Measurements from ENCODE around the gene CFAP44. TPM values are rescaled to one million over a fixed set of nuclear protein-coding genes. Genes with fewer than 3 reads are reported as not detected.
"Not testable (repeated sequence)": the region's sequence is repeated elsewhere in the genome, so short reads cannot be mapped to it uniquely, and the experiment has no call there.

CFAP44 gene
- total and polyA plus RNA-seq, 2 of the 13 experiments (the other 11 are each of a cell fraction or from before 2014, with no cell fraction given) = 1.7 to 4.7 TPM

DNA sequence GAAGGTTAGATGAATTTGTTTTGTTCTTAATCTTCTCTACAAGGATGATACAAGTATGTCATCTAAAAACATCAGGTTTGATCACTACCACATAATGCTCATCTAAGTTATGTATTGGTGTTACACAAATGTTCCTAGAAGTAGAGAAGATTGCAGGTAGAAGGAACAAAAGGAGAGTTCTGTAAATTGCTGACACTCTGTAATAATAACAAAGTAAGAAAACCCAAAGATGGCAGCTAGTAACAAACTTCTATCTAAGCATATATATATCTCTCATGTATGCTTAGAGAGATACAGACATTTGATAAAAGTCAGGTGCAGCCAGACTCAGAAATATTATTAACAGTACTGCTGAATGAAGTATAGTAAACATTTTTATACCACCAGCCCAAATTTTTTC lies 20.2 kb upstream of the CFAP44 start:
- Histone ChIP-seq H3K4me2 (ENCODE audit: low read depth, low read length) (no peak overlapping the region), H3K9ac (ENCODE audit: insufficient read depth, low read depth, low read length) (no peak overlapping the region), H3K9me3 (ENCODE audit: low read length) (no peaks in the 10 kb centered on the region), H3K4me3 (replicated peaks in 1 of 3; ENCODE audit: insufficient read depth in 1 of 3, low read depth in 2 of 3, low read length in 3 of 3) (no peak overlapping the region), H3K36me3 (replicated peaks in 1 of 2; ENCODE audit: control insufficient read depth in 1 of 2, insufficient read depth in 2 of 2, low read length in 2 of 2) (peaks cover 0 to 24% of the 10 kb centered on the region in 2 experiments), H3K4me1 (ENCODE audit: insufficient read depth, low read length) (no peaks in the 10 kb centered on the region), H4K20me1 (ENCODE audit: insufficient read depth, low read length) (no peaks in the 10 kb centered on the region), H3K27ac (ENCODE audit: extremely low read length, insufficient read depth, low read length) (no peak overlapping the region), H3K27me3 (ENCODE audit: control insufficient read depth in 1 of 2, insufficient read depth in 2 of 2, low read length in 2 of 2) (no peaks in the 10 kb centered on the region), H3K79me2 (ENCODE audit: insufficient read depth, low read length) (no peaks in the 10 kb centered on the region), H2AFZ (ENCODE audit: low read length) (no peak overlapping the region)
- BruUV-seq (replicated peaks) = no TSS peak
- no peak for DNase-seq (ENCODE audit: low spot score)
- intact Hi-C loops (cut with micrococcal nuclease; ENCODE audit: unreplicated experiment) = no loop called here
- ChIA-PET POLR2A (no interaction called here), CTCF (ENCODE audit: low intra/inter-chr PET ratio, low total read pairs) (no interaction called here)
- no peak for FAIRE-seq
- in situ Hi-C loops (cut with HindIII; ENCODE audit: extremely low pct_ligation_motif_present, low pct_unique_long_range_greater_than_20kb) = no loop called here
- TF ChIP-seq MAFK (conservative IDR thresholded peaks at IDR 0.05 in 1 of 2, IDR thresholded peaks at IDR 0.05 in 1 of 2; ENCODE audit: low read length in 2 of 2) = peak; percentile 20 to 67; a peak in 2 of 4 replicates
- TF ChIP-seq ZNF3 (CRISPR knock-in tag; IDR thresholded peaks at IDR 0.05) = no peak
- peak; percentile 57 for TF ChIP-seq MAFF (IDR thresholded peaks at IDR 0.05; ENCODE audit: low read depth, low read length)
- no peak for ATAC-seq

DNA sequence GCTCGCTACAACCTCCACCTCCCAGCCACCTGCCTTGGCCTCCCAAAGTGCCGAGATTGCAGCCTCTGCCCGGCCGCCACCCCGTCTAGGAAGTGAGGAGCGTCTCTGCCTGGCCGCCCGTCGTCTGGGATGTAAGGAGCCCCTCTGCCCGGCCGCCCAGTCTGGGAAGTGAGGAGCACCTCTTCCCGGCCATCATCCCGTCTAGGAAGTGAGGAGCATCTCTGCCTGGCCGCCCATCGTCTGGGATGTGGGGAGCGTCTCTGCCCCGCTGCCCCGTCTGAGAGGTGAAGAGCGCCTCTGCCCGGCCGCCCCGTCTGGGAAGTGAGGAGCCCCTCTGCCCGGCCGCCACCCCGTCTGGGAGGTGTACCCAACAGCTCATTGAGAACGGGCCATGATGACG lies 17.3 kb upstream of the CFAP44 start:
- H3K79me2 ChIP-seq (ENCODE audit: insufficient read depth, low read length); H2AFZ ChIP-seq (ENCODE audit: low read length); BruUV-seq (replicated peaks); ATAC-seq; H3K9me3 ChIP-seq (ENCODE audit: low read length); H3K27me3 ChIP-seq (ENCODE audit: control insufficient read depth in 1 of 2, insufficient read depth in 2 of 2, low read length in 2 of 2); H3K27ac ChIP-seq (ENCODE audit: extremely low read length, insufficient read depth, low read length); H3K4me2 ChIP-seq (ENCODE audit: low read depth, low read length); DNase-seq (ENCODE audit: low spot score); H3K9ac ChIP-seq (ENCODE audit: insufficient read depth, low read depth, low read length); POLR2A ChIA-PET; H3K4me3 ChIP-seq (replicated peaks in 1 of 3; ENCODE audit: insufficient read depth in 1 of 3, low read depth in 2 of 3, low read length in 3 of 3); H3K4me1 ChIP-seq (ENCODE audit: insufficient read depth, low read length); intact Hi-C loops (cut with micrococcal nuclease; ENCODE audit: unreplicated experiment); H4K20me1 ChIP-seq (ENCODE audit: insufficient read depth, low read length); in situ Hi-C loops (cut with HindIII; ENCODE audit: extremely low pct_ligation_motif_present, low pct_unique_long_range_greater_than_20kb); FAIRE-seq: not testable (repeated sequence)
- H3K36me3 ChIP-seq (replicated peaks in 1 of 2; ENCODE audit: control insufficient read depth in 1 of 2, insufficient read depth in 2 of 2, low read length in 2 of 2) = peaks cover 2 to 25% of the 10 kb centered on the region in 2 experiments
- CTCF ChIA-PET (ENCODE audit: low intra/inter-chr PET ratio, low total read pairs) = interaction anchor here (0.6 kb wide), 1 partner anchor 287 kb away, joined by 3 read pairs; the partner anchor contains the start of gene NAA50
- WGBS (ENCODE audit: low lambda C conversion rate) = 100% methylated on average over 11 of the region's 27 CpGs

- ATAC-seq (no peak), DNase-seq (ENCODE audit: low spot score) (no peak), FAIRE-seq (no peak)
- no peaks in the 10 kb centered on the region for H3K4me1 ChIP-seq (ENCODE audit: insufficient read depth, low read length)
- H3K27ac ChIP-seq (ENCODE audit: extremely low read length, insufficient read depth, low read length) = no peak overlapping the region
- intact Hi-C loops (cut with micrococcal nuclease; ENCODE audit: unreplicated experiment) = no loop called here
- H3K4me3 ChIP-seq (replicated peaks in 1 of 3; ENCODE audit: insufficient read depth in 1 of 3, low read depth in 2 of 3, low read length in 3 of 3) = no peak overlapping the region
- no peak overlapping the region for H3K9ac ChIP-seq (ENCODE audit: insufficient read depth, low read depth, low read length)
- H3K27me3 ChIP-seq (ENCODE audit: control insufficient read depth in 1 of 2, insufficient read depth in 2 of 2, low read length in 2 of 2) = no peaks in the 10 kb centered on the region
- BruUV-seq (replicated peaks) = no TSS peak
- no peaks in the 10 kb centered on the region for H3K9me3 ChIP-seq (ENCODE audit: low read length)
- no peak overlapping the region for H3K4me2 ChIP-seq (ENCODE audit: low read depth, low read length)
- H3K36me3 ChIP-seq (replicated peaks in 1 of 2; ENCODE audit: control insufficient read depth in 1 of 2, insufficient read depth in 2 of 2, low read length in 2 of 2) = peaks cover 6 to 29% of the 10 kb centered on the region in 2 experiments
- no peaks in the 10 kb centered on the region for H4K20me1 ChIP-seq (ENCODE audit: insufficient read depth, low read length)
- no peaks in the 10 kb centered on the region for H3K79me2 ChIP-seq (ENCODE audit: insufficient read depth, low read length)
- CTCF ChIA-PET (ENCODE audit: low intra/inter-chr PET ratio, low total read pairs) = no interaction called here
- in situ Hi-C loops (cut with HindIII; ENCODE audit: extremely low pct_ligation_motif_present, low pct_unique_long_range_greater_than_20kb) = no loop called here
- no peak overlapping the region for H2AFZ ChIP-seq (ENCODE audit: low read length)
- POLR2A ChIA-PET = no interaction called here
- TF ChIP-seq, protein P1, sequence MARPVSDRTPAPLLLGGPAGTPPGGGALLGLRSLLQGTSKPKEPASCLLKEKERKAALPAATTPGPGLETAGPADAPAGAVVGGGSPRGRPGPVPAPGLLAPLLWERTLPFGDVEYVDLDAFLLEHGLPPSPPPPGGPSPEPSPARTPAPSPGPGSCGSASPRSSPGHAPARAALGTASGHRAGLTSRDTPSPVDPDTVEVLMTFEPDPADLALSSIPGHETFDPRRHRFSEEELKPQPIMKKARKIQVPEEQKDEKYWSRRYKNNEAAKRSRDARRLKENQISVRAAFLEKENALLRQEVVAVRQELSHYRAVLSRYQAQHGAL (CRISPR knock-in tag; IDR thresholded peaks at IDR 0.05; ENCODE audit: not compliant biosample characterization) = no peak
- TF ChIP-seq, protein P2, sequence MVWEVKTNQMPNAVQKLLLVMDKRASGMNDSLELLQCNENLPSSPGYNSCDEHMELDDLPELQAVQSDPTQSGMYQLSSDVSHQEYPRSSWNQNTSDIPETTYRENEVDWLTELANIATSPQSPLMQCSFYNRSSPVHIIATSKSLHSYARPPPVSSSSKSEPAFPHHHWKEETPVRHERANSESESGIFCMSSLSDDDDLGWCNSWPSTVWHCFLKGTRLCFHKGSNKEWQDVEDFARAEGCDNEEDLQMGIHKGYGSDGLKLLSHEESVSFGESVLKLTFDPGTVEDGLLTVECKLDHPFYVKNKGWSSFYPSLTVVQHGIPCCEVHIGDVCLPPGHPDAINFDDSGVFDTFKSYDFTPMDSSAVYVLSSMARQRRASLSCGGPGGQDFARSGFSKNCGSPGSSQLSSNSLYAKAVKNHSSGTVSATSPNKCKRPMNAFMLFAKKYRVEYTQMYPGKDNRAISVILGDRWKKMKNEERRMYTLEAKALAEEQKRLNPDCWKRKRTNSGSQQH (CRISPR knock-in tag; IDR thresholded peaks at IDR 0.05; ENCODE audit: low read depth) = no peak
- TF ChIP-seq KAT2B (IDR thresholded peaks at IDR 0.05; ENCODE audit: borderline replicate concordance, low read depth, low read length) (no peak), ZBTB8A (CRISPR knock-in tag; IDR thresholded peaks at IDR 0.05; ENCODE audit: borderline replicate concordance, low read depth) (no peak), ZNF430 (CRISPR knock-in tag; IDR thresholded peaks at IDR 0.05) (no peak), ELF3 (CRISPR knock-in tag; IDR thresholded peaks at IDR 0.05) (no peak), RORA (CRISPR knock-in tag; IDR thresholded peaks at IDR 0.05) (no peak), TCF7 (IDR thresholded peaks at IDR 0.05; ENCODE audit: low read depth) (no peak), SP2 (CRISPR knock-in tag; IDR thresholded peaks at IDR 0.05) (no peak)
These were observed 14.2 kb upstream of the CFAP44 start for GRCh38 chr3:113455446-113455845.

Measured in HepG2 (cell line).